GM19455 (cell line): ENCODE measurements around the gene ALAS2.
"Not testable (repeated sequence)": the region's sequence is repeated elsewhere in the genome, so short reads cannot be mapped to it uniquely, and the experiment has no call there.

Experiments used
- ATAC-seq: cut with Tn5 transposase; IDR thresholded peaks from one replicate; pipeline ENCODE4 v1.9.1; 2021; ENCODE audit not compliant: unreplicated experiment

ALAS2 gene, protein sequence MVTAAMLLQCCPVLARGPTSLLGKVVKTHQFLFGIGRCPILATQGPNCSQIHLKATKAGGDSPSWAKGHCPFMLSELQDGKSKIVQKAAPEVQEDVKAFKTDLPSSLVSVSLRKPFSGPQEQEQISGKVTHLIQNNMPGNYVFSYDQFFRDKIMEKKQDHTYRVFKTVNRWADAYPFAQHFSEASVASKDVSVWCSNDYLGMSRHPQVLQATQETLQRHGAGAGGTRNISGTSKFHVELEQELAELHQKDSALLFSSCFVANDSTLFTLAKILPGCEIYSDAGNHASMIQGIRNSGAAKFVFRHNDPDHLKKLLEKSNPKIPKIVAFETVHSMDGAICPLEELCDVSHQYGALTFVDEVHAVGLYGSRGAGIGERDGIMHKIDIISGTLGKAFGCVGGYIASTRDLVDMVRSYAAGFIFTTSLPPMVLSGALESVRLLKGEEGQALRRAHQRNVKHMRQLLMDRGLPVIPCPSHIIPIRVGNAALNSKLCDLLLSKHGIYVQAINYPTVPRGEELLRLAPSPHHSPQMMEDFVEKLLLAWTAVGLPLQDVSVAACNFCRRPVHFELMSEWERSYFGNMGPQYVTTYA

DNA sequence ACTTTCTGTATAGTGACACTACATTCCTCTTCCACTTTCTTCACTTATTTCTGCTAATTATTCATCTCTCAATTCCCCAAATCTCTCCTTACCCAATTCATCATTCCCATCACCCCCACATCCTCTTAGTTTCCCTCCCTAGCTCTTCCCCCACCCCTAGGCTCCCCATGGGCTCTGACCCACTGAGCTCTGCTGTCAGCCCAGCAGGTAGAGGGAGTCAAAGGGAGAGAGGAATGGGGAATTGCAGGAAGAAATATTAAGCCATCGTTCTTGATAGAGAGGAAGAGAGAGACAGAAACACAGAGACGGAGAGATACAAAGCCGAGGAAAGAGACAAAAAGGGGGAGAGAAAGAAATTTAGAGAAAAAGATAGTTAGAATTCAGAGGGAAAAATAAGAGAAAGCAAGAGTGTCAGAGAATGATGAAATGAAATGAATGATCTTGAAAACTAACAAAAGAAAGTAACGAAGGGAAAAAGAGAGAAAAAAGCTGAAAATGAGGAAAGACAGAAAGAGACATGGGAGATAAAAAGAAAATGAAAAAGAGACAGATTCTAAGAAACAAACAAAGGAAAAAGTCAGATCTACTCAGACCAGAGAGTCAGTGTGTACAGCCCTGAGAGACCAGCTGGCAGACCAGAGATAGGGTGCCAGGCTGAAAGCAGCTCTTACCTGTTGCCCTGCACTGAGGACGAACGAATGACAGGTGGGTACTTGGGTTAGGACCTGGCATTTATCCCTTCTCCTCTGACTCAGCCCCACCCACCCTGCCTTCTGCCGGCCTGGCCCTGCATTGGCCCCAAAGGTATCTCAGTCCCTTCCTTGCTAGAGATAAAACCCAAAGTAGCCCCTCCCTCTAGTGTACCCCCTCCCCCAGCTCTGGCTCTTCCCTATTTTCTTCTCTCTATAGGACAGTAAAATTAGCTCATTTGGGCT, at the start of gene ALAS2:
Gene ALAS2 (minus strand): TSS at position 707 of the 935 bp plus-strand sequence. CDS start 4,977 bp downstream, outside the sequence.
- no peak for ATAC-seq

DNA sequence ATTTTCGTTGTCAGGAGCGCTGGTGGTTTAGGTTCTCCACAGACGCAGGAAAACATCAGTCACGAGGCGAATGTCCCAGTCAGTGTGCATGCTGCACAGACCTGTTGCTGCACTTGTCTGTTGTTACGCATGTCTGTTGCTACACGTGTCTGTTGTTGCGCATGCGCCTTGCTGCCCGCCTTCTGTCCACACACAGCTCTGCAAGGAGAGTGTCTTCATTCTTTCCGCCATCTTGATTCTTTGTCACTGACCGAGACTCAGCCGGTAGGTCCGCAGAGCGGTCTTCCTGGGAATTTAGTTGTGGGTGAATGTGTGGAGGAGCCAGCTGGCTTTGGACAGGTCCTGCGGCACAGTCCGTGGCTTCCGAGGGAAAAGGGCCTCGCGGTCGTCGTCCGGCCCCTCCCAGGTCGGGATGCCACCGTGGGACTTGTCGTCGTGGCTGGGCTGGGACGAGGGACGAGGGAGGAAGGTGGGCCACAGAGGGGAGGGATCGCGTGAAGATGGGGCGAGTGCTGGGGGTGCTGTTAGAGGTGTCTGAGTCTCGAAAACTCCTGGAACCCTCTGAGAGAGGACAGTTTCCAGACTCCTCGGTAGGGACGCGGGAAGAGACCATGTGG, 44.2 kb upstream of the ALAS2 start, which contains the start of gene PAGE2B:
Gene PAGE2B (plus strand): TSS at position 180 of the 617 bp plus-strand sequence. CDS start 1,012 bp downstream, outside the sequence.
- no peak for ATAC-seq

DNA sequence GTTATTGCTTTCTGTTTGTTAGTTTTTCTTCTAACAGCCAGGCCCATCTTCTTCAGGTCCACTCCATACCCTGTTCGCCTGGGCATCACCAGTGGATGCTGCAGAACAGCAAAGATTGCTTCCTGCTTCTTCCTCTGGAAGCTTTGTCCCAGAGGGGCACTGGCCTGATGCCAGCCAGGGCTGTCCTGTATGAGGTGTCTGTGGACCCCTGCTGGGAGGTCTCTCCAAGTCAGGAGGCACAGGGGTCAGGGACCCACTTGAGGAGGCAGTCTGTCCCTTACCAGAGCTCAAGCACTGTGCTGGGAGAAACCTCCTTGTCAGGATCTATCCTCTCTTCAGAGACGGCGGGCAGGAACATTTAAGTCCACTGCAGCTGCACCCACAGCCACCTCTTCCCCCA, 41.5 kb upstream of the ALAS2 start:
- ATAC-seq: no peak

DNA sequence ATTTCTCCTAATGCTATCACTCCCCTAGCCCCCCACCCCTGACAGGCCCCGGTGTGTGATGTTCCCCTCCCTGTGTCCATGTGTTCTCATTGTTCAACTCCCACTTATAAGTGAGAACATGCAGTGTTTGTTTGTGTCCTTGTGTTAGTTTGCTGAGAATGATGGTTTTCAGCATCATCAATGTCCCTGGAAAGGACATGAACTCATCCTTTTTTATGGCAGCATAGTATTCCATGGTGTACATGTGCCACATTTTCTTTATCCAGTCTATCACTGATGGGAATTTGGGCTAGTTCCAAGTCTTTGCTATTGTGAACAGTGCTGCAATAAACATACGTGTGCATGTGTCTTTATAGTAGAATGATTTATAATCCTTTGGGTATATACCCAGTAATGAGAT, 36.4 kb upstream of the ALAS2 start:
- ATAC-seq: not testable (repeated sequence)

DNA sequence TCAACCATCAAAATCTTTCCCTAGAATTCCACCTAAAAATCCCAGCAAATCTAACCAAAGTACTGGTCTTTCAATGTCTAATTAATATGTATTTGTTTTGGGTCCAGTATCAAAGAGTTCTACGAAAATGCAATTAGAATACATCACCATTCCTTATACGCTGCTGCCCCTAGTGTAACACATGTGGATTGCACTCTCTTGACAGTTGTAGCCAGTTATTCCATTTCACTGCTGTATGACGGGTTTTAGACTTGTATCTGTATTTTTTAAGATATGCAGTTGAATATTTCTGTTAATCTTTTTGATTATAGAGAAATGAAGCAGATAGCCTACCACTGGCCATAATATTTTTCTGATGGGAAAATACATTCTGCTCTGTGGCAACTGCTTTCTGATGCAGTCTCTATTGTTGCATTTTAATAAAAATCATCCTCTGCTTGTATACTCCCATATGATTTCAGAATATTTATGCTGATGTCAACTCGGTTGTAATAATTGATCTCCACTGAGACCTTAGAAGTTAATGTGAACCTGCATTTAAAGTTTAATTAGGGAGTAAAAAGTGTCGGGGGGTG, 27.0 kb upstream of the ALAS2 start:
- ATAC-seq: no peak

DNA sequence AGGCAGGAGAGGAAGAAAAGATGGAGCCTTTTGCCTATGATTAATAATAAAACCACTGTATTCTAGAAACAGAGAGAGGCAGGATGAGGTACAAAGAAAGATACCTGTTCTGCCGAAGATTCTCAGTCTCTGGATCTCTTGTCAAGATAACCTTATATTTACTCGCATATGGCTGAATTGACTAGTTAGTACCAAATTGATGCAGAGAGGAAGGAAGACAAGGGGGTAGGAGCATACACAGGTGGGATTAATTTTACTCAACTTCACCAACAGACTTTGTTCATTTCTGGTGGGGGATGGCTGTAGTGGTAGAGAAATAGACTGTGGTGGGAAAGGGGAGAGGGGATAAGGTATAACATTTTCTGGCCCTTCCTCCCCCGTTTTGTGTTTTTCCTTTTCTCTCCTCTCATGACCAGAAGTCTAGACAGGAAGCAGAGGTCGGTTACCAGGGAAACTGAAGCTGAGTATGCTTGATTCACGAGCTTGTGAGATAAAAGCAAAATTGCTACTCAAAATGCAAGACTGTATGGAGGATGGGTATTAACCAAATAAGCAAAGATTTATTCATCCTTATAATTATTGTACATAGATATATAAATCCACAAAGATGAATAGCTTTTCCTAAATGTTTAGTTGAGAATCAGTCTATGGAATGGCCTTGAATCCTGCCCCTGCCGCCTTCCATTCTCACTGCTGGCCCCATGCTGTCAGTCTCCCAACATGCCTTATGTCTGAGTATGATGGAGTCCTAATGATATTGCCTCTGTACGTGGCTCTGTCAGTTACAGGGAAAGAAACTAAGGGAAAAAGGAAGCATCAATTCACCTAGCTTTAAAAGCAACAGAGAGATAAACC, 26.3 kb upstream of the ALAS2 start:
- no peak for ATAC-seq

DNA sequence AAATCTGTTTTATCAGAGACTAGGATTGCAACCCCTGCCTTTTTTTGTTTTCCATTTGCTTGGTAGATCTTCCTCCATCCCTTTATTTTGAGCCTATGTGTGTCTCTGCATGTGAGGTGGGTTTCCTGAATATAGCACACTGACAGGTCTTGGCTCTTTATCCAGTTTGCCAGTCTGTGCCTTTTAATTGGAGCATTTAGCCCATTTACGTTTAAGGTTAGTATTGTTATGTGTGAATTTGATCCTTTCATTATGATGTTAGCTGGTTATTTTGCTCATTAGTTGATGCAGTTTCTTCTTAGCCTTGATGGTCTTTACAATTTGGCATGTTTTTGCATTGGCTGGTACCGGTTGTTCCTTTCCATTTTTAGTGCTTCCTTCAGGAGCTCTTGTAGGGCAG, 19.8 kb upstream of the ALAS2 start:
- ATAC-seq: not testable (repeated sequence)

DNA sequence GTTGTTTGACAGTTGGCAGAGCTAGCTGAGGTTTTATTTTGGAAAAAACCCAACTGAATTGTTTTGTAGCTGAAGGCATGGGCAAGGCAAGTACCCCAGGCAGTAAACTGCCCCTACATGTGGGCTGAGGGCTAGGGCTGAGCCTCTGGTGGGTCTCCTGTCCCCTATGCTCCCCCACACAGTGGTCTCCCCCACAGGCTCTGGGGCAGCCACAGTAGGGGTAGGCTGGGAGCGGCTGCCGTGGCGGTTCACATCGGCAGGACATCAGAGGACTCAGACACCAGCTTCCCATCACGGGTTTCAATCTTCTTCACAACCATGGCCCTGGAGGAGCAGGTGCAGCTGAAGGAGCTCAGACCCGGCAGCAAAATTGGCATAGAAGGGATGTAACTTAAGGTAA, 10.7 kb upstream of the ALAS2 start:
- ATAC-seq: no peak

DNA sequence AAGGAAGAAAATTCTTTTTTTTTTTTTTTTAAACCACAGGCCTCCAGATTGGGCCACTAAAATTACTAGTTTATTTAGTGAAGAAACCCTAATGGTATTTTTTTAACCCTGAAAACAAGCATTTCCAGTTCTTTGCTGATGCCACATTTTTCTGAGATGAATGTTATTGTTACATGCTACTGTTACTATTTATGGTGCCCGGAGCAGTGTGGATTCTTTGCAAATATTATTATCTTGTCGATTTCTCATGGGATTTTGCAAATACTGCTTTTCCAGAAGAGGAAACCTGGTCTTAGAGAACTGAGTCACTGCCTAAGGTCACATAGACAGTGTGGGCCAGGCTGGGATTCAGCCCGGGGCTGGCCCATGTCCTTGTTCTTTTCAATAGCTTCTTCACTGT, 8.7 kb upstream of the ALAS2 start:
- no peak for ATAC-seq

DNA sequence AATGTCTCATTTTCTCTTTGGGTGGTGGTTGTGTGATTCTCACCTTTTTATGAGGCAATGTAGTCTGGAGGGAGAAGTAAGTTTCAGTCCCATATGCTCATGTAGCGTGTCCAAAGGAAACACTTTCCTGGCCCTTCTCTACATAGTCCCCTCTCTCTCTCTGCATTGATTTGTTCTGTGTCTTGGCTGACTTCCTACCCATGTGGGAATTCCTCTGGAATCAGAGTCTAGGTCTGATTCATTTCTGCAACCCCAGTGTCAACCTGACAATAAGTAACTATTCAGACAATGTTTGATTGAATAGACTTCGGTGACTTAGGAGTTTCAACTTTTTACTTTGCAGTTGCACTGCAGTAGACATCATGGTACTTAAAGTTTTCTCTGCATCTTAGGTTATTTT, 2.7 kb upstream of the ALAS2 start:
- no peak for ATAC-seq

DNA sequence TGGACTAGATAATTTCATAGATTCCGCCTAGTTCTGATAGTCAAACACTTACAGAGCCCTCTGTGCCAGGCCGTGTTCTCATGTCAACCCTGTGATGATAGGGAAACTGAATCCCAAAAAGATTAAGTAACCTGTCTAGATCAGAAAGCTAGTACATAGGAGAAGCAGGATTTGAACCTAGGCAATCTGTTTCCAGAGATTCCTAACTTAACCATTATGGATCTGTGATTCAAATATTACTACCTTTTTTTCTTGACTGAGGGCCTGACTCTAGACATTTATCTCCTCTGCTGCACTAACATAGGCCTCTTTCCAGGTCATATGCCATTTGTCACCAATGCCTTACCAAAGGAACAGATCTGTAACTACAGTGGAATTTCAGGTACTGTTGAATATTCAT, 1.5 kb downstream of the ALAS2 start:
- no peak for ATAC-seq

DNA sequence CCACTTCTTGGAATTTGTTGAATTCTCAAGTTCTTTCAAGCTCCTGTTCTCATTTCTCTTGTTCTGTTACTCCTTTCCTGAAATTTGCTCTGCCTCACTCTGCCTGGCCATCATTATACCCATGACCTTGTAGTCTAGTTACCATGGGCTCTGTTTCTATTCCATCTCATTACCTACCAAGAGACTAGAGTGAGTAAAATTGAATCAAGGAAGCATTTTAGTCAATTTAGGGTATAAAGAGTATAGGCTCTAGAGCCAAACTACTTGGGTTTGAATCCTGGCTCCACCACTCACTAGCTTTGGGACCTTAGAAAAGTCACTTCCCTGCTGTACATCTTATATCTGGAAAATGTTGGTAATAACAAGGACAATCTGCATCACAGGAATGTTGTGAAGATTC, 2.2 kb downstream of the ALAS2 start:
- no peak for ATAC-seq

DNA sequence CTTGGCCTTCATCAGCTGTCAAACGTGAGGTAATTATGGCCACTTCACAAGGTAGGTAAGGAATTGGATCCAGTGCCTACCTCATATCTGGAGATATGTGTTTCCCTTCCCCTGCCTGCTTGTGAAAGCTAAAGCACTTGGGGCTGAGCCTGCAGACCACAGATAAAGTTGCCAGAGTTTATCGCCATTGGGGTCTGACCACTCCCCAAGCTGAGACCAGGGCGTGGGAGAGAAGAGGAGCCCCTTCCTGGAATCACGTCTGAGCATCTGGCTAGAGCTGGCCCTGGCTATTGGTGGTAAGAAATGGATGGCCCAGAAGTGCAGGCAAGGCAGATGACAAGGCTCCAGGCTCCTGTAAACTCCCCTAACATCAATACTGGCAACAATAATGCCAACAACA, 2.7 kb downstream of the ALAS2 start:
- ATAC-seq: no peak

DNA sequence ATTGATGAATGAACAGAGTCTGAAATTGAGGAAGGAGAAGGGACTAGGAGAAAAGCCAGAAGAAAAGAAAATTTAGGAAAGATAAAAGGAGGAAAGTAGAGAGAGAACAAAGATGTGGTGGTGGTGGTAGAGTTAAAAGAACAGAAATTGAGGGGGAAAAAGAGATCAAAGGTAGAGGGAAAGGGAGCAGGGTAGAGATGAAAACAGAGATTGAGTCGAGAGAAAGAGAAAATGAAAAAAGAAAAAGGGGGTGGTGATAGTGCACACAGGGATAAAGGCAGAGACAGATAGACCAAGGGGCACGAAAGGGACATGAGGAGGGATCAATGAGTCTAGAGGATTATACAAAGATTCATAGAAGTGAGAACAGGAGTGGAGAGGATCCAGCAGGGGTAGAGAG, 3.9 kb downstream of the ALAS2 start:
- ATAC-seq: no peak

DNA sequence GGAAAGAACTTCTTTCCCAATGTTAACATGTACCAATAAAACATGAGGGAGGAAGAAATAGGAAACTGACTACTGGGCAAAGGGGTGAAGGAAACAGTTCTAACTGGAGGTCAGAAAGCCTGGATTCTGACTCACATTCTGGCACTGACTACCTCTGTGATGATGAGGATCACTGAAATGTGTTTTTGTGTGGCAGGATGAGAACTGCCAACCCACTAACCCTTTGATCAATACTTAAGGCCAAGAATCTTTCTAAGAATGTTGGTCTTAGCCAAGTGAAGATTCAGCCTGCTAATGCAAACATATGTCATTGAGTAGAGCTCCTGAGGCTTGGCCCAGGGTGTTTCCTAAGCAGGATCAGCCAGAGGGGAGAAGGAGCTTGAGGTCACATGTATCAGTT, 4.6 kb downstream of the ALAS2 start:
- ATAC-seq: no peak

DNA sequence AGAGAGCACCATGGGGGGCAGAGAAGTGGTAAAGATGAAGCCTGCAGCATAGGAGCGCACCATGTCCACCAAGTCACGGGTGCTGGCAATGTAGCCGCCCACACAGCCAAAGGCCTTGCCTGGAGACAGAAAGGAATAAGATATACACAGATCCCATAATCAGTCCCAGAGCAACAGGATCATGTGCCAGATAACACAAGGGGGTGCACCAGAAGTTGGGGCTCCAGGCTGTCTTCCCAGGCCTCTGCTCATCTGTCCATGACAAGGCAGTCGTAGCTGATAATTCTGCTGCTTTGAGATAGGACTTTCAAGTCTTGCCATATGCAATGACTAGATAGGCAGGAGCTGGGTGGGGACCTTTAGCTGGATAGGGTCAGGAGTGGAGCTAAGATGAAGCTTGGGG, 15.9 kb downstream of the ALAS2 start:
- ATAC-seq: no peak

DNA sequence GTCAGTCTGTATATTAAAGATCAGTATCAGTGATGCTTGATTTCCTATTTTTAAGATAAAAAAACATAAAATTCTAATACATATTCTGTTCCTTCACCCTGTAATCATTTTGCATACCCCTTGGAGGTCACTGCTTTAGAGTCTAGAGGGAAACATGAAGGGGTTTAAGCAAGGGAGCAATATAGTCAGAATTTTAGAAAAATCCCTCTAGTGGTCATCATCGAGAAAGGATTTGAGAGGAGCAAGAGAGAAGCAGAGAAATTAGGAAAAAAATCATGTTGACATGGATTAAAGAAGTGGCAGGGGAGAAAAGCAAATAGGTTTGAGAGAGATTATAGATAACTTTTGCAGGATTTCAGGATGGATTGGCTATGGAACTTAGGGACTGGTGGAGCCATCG, 19.5 kb downstream of the ALAS2 start:
- ATAC-seq: no peak

DNA sequence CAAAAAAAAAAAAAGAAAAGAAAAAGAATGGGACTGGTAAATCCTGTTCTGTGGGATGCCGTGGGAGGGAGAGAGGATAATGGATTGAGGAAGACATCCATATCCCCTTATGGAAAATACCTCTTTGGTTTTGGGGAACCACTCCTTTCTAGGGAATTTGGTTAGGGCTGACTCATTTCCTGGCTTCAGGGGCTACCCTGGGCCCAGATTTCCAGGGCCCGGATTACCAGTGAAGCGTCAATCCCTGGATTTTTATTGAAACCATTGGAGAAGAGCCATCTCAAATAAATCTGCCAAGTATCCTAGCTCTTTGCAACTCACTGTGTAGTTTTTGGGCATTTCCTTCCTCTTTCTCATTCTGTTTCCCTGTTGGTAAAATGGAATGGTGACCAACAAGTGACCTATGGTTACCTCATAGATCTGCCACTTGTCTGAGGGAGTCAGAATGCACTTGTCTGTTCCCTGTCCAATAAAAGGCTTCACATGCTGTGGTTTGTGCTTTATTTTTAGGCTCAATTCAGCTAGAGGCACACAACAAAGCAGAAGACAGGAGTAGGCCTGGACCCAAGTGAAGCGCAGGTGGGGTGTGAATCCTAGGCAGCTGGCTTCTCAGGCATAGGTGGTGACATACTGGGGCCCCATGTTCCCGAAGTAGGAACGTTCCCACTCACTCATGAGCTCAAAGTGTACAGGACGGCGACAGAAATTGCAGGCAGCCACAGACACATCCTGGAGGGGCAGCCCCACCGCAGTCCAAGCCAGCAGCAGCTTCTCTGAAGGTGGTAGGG, 22.0 kb downstream of the ALAS2 start:
- no peak for ATAC-seq

DNA sequence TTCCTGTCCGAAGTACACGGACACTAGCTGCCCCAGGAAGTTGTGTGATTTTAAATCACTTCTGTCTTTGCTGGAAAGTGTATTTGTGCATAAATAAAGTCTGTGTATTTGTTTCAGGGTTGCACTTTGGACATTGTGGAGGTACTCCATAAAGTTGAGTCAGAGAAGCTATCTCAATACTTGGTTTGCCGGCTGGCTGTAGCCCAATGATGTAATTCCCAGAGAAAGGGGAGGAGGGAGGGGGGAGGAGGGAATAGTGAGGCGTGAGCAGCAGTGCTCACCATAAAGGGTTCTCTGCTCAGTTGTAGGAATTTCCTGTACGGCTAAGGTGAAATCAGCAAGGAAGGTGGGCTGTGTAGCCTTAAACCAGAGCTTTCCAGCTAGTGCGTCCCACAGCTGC, 23.1 kb downstream of the ALAS2 start:
- no peak for ATAC-seq
